ENCODE results near the gene UNK. TPM values are rescaled to one million over a fixed set of nuclear protein-coding genes. Genes with fewer than 3 reads are reported as not detected.

Gene UNK
- total and polyA plus RNA-seq, 2 of the 13 experiments (the other 11 are each of a cell fraction or from before 2014, with no cell fraction given), result 31.6 to 33.0 TPM

DNA sequence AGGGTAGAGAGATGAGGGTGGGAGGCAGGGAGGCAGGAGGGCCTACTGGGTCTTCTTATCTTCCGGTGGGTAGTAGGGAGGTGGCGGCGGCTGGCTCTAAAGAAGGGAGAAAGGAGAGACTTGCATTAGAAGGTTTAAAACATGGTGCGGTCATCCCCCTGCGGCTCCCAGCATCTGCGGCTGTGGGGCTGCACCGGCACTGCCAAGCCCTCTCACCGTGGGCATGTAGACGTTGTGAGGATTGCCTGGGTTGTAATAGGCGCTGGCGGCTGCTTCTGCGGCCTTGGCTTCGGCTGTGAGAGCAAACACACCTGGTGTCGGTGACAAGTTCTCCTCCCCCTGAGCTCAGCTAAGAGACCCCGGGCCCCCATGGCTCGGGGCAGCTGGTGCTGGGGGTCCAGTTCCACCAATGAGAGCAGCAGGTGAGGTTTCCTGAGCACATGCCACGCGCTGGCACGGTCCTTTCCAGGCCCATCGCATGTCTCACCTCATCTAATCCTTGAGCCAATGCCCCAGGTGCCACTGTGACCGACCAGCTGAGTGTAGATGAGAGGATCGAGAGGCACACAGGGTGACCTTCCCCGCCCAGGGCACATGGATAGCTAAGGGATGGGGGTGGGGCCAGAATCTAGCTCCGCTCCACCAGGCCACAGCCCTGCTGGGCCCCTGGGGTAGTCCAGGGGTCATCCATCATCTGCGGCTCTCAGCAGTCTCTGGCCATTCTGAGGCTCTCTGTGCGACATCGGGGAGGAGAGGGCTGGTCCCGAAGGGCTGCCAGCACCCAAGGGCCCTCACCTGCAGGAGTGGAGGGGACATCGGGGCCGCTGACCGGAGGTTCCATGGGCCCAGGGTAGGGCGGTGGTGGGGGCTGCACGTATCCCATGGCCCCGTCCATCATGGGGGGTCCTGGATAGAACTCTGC lies 62.3 kb downstream of the UNK start (continued):
- TF ChIP-seq SATB2 (CRISPR knock-in tag; IDR thresholded peaks at IDR 0.05) (no peak), RXRA (CRISPR knock-in tag; IDR thresholded peaks at IDR 0.05) (peak; percentile 99), TAF1 (CRISPR knock-in tag; IDR thresholded peaks at IDR 0.05) (no peak), ZNF558 (CRISPR knock-in tag; IDR thresholded peaks at IDR 0.05; ENCODE audit: borderline replicate concordance) (peak; percentile 88; the same call in 1 of the 2 replicates), ZNF101 (CRISPR knock-in tag; IDR thresholded peaks at IDR 0.05; ENCODE audit: borderline replicate concordance, low read depth) (0 out of 2 replicates have a peak, but pooled peaks have one; percentile 68), ZMYM2 (CRISPR knock-in tag; IDR thresholded peaks at IDR 0.05) (peak; percentile 62; the same call in 1 of the 2 replicates), MTA3 (CRISPR knock-in tag; IDR thresholded peaks at IDR 0.05) (no peak), ZNF292 (CRISPR knock-in tag; IDR thresholded peaks at IDR 0.05; ENCODE audit: borderline replicate concordance, low read depth) (peak; percentile 95)
- TF ChIP-seq, protein P1, sequence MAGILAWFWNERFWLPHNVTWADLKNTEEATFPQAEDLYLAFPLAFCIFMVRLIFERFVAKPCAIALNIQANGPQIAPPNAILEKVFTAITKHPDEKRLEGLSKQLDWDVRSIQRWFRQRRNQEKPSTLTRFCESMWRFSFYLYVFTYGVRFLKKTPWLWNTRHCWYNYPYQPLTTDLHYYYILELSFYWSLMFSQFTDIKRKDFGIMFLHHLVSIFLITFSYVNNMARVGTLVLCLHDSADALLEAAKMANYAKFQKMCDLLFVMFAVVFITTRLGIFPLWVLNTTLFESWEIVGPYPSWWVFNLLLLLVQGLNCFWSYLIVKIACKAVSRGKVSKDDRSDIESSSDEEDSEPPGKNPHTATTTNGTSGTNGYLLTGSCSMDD (CRISPR knock-in tag; IDR thresholded peaks at IDR 0.05), result no peak
- TF ChIP-seq, protein P2, sequence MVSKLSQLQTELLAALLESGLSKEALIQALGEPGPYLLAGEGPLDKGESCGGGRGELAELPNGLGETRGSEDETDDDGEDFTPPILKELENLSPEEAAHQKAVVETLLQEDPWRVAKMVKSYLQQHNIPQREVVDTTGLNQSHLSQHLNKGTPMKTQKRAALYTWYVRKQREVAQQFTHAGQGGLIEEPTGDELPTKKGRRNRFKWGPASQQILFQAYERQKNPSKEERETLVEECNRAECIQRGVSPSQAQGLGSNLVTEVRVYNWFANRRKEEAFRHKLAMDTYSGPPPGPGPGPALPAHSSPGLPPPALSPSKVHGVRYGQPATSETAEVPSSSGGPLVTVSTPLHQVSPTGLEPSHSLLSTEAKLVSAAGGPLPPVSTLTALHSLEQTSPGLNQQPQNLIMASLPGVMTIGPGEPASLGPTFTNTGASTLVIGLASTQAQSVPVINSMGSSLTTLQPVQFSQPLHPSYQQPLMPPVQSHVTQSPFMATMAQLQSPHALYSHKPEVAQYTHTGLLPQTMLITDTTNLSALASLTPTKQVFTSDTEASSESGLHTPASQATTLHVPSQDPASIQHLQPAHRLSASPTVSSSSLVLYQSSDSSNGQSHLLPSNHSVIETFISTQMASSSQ (IDR thresholded peaks at IDR 0.05; ENCODE audit: low read depth), result no peak
- TF ChIP-seq, protein P2 (CRISPR knock-in tag; IDR thresholded peaks at IDR 0.05; ENCODE audit: borderline replicate concordance), result peak; percentile 90
- TF ChIP-seq, protein P3, sequence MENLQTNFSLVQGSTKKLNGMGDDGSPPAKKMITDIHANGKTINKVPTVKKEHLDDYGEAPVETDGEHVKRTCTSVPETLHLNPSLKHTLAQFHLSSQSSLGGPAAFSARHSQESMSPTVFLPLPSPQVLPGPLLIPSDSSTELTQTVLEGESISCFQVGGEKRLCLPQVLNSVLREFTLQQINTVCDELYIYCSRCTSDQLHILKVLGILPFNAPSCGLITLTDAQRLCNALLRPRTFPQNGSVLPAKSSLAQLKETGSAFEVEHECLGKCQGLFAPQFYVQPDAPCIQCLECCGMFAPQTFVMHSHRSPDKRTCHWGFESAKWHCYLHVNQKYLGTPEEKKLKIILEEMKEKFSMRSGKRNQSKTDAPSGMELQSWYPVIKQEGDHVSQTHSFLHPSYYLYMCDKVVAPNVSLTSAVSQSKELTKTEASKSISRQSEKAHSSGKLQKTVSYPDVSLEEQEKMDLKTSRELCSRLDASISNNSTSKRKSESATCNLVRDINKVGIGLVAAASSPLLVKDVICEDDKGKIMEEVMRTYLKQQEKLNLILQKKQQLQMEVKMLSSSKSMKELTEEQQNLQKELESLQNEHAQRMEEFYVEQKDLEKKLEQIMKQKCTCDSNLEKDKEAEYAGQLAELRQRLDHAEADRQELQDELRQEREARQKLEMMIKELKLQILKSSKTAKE (CRISPR knock-in tag; IDR thresholded peaks at IDR 0.05; ENCODE audit: borderline replicate concordance), result peak; percentile 94
- TF ChIP-seq, protein P4, sequence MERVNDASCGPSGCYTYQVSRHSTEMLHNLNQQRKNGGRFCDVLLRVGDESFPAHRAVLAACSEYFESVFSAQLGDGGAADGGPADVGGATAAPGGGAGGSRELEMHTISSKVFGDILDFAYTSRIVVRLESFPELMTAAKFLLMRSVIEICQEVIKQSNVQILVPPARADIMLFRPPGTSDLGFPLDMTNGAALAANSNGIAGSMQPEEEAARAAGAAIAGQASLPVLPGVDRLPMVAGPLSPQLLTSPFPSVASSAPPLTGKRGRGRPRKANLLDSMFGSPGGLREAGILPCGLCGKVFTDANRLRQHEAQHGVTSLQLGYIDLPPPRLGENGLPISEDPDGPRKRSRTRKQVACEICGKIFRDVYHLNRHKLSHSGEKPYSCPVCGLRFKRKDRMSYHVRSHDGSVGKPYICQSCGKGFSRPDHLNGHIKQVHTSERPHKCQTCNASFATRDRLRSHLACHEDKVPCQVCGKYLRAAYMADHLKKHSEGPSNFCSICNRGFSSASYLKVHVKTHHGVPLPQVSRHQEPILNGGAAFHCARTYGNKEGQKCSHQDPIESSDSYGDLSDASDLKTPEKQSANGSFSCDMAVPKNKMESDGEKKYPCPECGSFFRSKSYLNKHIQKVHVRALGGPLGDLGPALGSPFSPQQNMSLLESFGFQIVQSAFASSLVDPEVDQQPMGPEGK (CRISPR knock-in tag; IDR thresholded peaks at IDR 0.05), result peak; percentile 97

Measured in HepG2 (cell line).